Epithelial cell of proximal tubule (primary cell): ENCODE measurements around the gene C7orf33. TPM values are rescaled to one million over a fixed set of nuclear protein-coding genes. Genes with fewer than 3 reads are reported as not detected.
A peak's percentile ranks its signal among the peaks of the same experiment; 100 is the strongest.

Source experiments
- DNase-seq: peaks from one replicate; pipeline ENCODE4 v3.0.0-alpha.2; 2011; ENCODE audit warnings: low read depth
- H3K4me3 ChIP-seq: 2 replicates; pipeline ENCODE4 v1.5.1; 2011; ENCODE audit warnings: low read depth, mild to moderate bottlenecking, low read length
- CTCF ChIP-seq: conservative IDR thresholded peaks from 2 replicates; pipeline ENCODE4 v1.5.1; 2012; ENCODE audit warnings: low read depth, mild to moderate bottlenecking, low read length
- total RNA-seq: library from RNA; depleted of rRNA; stranded (reverse); fragments of >200 nt; gene quantifications from 2 replicates; pipeline ENCODE4 v1.2.3, GENCODE V29; 2015

C7orf33 gene
- total RNA-seq, 1 donor from 2014 or later: not detected

GRCh38 chr7:148615085-148615730 lies 24.6 kb downstream of the C7orf33 start:
- no peak overlapping the region for H3K4me3 ChIP-seq
- DNase-seq: no peak
- no peak for TF ChIP-seq CTCF

DNA sequence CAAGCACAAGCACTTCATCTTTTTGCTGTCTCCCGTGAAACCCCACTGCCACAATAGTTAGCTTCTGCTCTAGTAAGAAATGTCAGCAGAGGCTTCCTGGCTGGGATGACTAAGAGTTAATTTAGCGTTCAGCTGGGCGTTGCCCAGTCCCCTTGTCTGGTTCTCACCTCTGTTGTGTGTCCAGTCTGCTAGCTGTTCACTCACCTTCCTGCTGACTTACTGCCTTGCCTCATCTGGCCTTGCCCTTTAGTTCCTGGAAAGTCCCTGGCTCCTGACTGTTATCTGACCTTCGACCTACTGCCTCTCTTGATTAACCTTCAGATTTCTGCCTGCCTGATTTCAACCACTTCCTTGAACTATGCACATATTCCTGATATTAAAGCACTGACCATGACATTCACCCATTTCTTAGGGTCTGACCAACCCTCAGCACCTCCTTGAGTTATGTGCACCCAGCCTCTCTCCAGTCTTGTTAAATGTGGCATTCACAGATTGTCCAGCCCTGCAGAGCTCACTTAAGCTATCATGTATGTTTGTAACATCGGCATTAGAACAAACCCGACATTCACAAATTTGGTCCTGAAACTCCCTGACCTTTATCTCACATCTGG lies 30.3 kb downstream of the C7orf33 start:
- no peak for TF ChIP-seq CTCF
- no peak overlapping the region for H3K4me3 ChIP-seq
- DNase-seq: peak; percentile 18

DNA sequence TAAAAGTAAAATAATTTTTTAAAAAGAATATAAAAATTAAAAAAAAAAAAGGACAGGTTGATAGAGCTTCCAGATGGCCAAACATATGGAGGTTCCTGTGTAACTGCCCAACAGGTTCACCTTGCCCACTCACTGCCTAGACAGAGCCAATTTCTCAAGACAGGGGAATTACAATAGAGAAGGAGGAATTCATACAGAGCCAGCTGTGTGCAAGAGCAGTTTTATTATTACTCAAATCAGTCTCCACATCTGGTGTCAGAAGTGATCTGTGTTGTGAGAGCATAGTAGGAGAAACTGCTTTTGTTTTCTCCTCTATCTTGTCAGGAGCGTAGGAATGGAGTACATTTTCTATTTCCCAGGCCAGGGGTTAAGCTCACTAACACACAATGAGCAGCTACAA lies 31.0 kb downstream of the C7orf33 start:
- TF ChIP-seq CTCF: no peak
- DNase-seq: no peak
- H3K4me3 ChIP-seq: no peak overlapping the region

DNA sequence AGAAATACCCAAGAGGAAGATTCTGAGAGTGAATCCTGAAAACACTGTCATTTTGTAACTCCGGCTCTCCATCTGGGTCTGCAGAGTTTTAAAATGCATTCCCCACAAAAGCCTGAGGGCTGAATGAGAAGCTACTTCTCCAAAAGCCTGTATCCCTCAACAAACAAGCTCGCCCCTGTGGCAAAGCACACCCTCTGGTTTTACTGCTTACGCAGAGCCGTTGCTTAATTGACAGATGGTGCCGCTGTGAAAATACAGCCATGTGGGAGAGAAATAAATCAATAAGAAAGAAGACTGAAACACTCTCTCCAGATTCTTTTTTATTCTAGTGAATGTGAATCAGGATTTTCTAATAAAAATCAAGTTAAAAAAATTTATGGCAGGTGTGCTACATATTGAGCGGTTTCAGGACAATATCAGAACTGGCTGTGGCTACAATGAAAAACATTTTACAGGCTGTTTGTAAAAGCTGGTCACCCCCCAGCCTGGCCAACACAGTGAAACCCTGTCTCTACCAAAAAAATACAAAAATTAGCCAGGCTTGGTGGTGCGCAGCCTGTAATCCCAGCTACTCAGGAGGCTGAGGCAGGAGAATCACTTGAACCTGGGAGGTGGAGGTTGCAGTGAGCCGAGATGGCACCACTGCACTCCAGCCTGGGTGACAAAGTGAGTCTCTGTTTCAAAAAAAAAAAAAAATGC lies 32.5 kb downstream of the C7orf33 start:
- no peak for DNase-seq
- H3K4me3 ChIP-seq: no peak overlapping the region
- no peak for TF ChIP-seq CTCF

GRCh38 chr7:148623586-148624282 lies 33.2 kb downstream of the C7orf33 start:
- DNase-seq: no peak
- no peak overlapping the region for H3K4me3 ChIP-seq
- no peak for TF ChIP-seq CTCF

GRCh38 chr7:148624735-148625134 lies 34.2 kb downstream of the C7orf33 start:
- no peak for TF ChIP-seq CTCF
- H3K4me3 ChIP-seq: no peak overlapping the region
- DNase-seq: no peak
